Fibroblast of upper back skin (primary cell): ENCODE results near the gene CLEC16A.

ENCODE experiments used
- DNase-seq: peaks from one replicate; pipeline ENCODE4 v3.0.0-alpha.2; 2013

The CLEC16A gene

DNA sequence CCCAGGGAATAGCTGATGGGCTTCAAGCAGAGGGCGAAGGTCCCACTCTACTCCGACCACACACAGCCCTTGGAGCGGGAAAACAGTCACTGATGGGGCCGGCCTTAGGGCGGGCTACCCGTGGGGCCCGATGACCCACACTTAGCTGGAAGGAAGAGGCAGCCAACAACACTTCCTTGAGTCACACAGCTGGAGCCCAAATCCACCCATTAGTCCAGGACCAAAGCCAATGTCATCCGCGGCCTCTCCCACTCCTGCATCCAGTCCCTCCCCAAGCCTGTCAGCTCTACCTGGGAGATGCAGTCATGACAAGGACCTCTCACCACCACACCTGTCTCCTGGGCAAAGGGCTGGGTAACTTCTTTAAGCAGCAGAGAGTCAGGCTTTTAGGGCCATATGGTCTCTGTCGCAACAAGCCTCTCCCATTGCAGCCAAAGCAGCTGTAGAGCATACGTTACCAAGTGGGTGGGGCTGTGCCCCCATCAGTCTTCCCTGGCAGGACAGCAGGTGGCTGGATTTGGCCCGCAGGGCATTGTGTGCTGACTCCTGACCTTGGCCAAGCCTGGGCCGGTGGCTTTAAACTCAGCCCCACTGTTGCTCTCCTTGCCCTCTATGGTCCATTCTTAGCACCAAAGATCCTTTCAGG is 200.9 kb downstream of the CLEC16A start:
- DNase-seq = no peak

DNA sequence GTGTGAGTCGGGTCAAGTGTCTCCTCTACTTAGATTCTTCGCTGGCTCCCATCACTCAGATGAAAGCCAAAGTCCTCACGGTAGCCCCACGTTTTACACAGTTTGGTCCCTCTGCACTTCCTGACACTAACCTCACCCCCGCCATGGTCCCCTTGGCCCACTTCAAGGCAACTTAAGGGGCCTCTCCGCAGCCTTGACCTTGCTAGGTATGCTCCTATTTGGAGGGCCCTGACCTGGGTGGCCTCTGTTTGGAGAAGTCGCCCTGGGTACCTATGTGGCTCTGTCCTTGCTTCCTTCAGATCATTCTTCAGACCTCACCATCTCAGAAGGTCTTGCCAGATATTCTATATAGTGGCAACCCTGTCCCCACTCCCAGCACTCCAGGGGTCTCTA is 201.5 kb downstream of the CLEC16A start:
- DNase-seq = no peak

DNA sequence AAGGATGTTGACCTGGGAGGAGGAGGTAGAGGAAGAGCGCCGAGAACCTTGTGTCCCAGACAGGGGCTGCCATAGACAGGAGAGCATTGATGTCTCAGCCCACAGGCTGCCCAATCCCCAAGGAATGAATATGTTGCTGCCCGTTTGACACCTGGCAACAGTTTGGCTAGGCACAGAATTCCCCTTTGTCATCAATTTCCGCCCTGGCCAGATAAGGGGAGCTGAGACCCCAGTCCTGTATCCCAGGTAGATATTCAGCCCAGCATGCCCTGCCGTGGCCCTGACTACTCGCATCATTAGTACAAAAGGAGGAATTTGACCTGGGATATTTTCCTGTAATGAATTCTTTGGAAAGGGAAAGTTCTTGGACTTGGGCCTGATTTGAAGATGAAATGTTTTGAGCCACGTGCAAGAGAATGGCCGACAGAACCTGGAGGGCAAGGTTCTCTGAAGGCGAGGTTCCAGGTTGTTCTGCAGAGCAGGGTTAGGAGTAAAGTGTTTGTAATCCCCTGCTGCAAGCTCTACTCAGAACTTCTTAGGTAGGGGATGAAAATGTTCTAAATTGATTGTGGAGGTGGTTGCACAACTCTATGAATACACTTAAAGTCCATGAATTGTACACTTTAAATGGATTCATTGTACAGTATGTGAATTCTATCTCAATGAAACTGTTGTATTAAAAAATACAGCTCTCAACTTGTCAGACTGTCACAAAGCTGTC is 202.8 kb downstream of the CLEC16A start:
- DNase-seq = no peak

DNA sequence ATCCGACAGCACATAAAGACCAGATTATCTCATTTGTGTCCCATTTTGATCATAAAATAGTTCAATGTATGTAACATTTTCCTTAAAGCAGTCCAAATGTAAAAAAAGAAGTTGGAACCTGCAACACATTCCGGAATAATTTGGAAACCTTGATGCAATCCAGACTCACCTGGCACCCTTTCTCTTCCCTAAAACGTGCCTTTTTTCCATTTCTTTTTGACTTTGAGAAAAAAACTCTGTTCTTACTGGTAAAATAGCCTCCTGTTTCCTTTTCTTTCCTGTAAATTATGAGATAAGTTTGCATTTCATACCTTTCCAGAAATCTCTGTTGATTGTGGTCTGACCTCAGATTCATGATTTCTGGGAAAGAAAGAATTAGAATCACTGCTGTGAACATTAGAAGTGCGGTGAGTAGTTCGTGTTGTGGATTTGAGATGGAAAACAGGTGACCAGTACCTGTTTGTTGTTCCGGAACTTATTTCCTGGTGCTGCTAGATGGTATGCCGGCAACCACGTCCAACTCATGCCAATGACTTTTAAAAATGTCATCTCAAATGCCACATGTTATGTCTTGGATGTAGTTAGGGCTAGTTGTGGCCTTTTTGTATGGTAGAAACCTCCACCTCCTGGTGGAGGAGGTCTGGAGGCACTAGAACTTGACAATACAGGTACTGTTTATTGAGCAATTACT is 203.5 kb downstream of the CLEC16A start:
- DNase-seq = no peak

DNA sequence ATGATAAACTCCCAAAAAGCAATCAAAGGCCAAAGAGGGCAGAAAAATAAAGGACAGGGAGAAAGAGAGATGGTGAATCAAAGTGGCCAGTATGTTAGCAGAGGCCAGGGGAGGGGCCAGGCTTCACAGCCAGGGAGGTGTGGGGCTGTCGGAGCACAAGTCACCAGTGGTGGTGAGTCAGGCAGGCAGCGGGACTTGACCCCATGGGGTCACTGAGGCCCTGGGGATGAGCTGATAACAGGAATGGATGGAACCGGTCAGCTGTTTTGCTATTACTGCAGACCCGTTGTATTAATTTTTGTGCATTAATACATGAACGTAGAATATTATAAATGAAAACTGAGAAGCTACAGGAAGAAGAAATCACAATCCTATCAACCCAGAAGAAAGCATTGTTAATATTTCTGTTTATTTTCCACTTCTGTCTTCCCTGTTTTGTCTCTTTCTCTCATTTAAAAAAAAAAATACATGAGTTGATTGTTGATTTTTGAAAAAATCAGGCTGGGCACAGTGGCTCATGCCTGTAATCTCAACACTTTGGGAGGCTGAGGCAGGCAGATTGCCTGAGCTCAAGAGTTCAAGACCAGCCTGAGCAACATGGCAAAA is 204.8 kb downstream of the CLEC16A start:
- no peak for DNase-seq

DNA sequence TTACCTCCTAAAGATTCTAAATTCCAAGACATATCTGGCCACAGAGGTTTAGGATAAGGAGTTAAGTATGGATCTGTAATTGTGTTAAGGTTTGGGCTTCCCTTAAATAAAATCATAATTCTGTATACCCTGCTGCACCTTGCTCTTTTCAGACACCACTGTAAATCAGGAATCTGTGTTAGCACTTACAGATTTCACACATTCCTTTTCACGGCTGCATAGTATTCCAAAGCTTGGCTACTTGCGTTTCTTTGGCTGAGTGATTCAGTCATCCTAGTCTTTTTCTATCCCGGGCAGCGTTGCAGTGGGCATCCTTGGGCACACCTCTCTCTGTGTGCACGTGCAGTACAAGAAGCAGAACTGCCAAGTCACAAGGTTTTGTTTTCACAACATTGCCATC is 205.8 kb downstream of the CLEC16A start:
- no peak for DNase-seq

DNA sequence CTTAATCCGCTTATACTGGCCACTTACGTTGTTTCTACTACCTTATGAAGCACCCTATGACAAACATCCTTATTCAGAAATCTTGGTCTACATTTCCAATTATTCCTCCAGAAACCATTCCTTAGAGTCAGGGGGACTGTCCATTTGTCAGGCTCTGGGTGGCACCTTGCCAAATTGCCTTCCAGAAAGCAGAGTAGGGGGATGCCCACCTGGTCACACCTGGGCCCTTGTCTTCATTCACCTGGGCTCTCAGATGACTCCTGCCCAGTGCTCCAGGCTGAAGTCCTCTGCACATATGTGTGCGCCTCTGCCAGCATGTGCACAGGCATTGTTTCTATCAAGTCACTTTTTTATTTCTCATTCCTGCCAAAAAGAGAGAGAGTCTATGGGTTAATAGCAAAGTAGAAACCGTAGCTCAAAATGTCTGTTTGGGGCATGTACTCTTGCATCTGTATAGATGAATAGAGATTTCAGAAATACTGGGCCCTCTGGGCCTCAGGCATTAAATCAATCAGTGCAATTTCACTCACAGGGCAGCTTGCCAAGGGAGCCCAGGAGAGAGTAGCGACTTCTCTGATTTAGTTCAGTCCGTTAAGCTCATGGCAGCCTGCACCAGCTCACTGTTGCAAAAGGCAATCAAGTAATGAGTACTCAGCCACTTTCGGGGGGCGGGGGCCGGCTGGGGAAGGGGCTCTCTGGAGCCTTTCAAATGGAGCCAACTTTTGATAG is 207.0 kb downstream of the CLEC16A start:
- peak; percentile 15 for DNase-seq

DNA sequence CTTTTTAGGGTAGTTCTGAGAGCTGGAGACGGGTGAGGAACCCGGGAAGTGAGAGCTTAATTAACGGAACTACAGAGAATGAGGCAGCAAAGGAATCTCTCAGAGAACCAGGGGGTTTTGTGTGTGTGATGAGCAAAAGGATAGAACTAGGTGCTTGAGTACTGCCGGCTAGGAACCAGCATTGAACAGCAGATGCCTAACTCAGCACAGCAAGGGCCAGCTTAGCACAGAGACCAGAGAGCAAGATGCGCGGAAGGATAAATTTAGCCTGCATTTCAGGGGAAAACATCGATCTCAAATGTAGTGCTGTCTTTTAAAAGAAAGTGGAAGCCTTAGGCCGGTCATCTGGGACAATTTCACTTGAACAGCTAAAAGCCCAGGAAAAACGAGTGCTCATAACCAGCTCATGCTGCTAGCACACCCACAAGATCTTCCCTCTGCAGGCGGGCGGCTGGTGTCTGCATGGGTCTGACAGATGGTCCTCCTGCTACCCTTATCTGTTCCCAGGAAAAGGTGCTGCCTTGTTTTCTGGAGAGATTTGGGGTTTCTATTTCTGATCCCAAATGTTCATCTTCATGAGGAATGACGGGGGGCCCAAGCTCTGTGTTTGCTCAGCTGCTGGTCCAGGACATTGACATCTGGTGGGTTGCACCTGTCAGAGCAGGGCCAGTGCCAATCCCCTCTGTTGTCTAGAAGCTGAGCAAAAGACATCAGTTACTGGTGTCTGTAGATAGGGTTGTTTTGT is 207.7 kb downstream of the CLEC16A start:
- DNase-seq = no peak

DNA sequence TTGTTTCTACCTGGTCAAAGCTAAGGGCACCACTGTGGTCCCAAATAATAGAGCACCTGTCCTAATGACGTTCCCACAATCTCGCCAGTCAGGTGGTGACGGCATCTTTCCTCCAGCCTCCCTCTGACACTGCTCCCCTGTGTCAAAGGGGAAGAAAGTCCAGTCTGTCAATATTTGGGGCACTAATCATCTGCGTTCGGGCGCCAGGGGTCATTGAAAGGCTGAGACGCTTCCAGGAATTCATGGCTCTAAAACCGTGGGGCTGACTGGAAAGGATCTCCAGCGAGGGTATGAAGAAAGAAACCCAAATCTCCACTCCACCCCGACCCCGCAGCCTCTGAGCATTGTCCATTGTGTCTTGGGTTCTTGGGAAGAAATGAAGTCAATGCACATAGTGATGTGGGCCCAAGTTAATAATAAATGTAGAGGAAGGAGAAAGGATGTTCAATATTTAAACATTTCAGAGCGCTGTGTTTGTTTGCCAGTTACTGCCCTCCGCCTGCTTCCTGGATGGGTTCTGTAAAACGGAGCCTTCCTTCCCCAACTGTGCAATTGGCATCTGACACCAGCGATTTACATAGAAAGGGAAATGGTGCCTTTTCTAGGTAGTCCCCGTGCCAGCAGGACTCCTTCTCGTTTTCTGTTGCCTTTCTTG is 208.4 kb downstream of the CLEC16A start:
- DNase-seq = no peak

DNA sequence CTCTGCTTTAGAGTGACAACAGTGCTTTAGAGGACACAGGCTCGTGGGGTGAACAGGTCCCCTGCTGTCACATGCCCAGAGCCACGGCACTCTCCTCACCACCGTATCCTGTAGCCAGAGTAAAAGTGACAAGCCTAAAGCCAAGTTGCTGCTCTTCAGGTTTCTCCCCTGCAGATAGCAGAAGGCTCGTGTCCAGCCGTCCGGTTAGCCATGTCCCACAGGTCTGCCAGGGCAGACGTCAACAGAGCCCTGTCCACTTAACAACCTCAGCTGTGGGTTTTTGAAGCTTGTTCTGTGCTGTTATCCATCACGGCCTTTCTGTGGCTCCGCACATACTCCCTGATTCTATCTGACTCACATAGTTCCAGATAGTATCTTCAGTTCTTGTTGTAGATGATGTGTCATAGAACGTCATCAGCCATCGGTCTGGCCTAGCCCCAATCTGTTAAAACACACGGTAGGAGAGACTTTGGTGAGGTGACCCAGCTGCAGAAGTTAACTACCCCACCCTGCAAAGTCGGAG is 211.0 kb downstream of the CLEC16A start:
- peak; percentile 70 for DNase-seq

DNA sequence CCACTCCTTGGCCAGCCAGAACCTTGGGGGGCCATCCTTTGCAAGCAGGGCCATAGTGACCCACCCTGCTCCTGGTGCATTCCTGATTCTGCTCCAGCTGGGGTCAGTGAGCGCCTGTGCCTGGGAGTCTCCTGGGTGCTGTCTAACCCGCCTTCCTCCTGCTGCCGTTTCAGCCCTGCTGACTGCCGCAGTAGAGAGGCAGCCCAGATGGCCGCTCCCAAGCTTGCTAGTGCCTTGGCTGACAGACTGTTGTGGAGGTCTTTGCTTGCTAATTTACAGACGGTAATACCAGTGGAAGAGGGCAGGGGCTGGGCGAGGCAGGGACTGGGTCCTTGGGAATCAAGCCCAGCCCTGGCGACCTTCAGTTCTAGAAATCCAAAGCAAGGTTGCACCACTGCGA is 212.0 kb downstream of the CLEC16A start:
- DNase-seq = no peak

DNA sequence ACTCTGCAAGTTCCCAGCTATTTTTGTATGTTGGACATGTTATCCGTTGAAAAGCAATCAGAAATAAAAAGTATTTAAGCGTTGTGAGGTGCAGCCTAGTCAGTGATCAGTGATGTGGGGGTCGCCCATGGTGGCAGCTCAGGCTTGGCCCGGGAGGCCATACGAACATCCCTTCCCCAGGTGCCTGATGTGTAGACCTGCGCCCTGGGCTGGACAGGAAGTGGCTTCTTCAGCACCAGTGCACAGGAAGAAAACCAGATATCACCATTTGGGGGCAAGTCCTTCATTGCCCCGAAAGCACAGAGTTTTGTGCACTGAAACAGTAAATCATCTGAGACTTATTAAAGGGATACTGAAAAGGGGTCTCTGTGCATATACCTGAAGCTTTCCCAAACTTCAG is 212.8 kb downstream of the CLEC16A start:
- no peak for DNase-seq

DNA sequence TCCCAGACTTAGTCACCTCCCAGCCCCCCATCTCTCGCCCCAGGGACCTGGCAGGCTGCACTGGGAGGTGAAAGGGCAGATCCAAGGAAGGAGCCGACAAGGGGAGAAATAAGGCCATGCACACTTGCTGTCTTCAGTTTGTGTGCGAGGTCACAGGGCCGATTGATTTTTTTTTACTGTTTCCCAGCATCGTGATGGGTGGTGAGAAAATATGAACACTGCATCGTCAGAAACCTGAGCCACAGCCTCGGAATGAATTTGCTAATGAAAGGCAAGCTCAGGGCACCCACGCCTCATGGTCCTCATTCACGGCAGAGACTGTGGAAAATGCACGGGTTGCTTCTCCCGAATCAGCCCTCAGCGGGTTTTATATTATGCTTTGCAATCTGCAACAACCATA is 213.7 kb downstream of the CLEC16A start:
- no peak for DNase-seq

DNA sequence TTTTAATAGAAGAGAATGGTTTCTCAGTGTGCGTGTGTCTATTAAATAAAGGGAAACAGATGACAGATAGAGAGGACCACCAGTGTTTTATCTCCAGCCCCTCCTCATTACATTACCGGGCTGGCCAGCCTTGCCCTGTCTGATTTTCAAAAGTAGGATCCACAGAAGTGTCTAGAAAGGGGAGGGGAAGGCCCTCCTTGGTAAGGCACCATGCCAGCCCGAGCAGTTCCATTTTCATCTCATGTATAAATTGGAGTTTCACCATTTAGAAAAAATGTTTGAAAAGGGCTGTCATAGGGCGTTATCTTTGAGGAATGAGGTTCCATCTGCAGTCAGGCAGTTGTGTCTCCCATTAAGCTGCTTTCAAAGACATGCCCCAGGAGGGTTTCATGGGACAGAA is 214.9 kb downstream of the CLEC16A start:
- DNase-seq = no peak

DNA sequence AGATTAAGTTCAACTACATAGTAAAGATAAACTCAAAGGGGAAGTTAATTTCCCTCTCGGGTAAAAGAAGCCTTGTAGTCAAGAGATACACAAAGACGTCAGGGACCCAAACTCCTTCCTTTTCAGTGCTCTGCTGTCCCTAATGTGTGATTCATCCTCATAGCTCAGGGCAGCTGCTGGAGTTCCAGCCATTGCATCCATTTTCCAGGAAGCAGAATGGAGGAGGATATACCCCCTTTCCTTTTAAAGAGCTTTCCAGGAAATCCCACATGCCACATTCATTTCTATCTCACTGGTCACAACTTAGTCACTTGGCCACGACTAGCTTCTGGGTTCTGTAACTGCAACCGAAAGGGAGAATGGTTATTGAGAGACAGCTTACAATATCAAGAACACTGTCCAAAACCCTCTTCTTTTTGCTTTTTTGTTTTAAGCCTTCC is 216.3 kb downstream of the CLEC16A start:
- peak; percentile 13 for DNase-seq

DNA sequence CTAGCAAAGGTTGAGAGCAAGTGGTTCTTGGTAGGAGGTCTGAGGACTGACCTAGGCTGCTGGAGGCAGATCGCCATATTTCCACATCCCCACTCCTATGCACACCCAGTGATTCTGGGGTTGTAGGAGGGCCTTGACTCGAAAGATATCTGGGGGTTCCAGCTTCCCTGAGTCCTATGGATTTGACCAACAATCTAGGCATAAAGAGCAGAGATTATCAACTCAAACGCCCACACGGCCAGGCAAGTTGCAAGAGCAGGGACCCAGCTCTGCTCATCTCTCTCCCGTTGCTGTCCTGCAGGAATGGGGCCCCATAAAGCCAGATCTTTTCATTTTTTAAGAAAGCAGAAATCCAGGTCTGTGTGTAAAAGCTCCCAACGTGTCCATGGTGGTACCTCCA is 217.1 kb downstream of the CLEC16A start:
- no peak for DNase-seq

DNA sequence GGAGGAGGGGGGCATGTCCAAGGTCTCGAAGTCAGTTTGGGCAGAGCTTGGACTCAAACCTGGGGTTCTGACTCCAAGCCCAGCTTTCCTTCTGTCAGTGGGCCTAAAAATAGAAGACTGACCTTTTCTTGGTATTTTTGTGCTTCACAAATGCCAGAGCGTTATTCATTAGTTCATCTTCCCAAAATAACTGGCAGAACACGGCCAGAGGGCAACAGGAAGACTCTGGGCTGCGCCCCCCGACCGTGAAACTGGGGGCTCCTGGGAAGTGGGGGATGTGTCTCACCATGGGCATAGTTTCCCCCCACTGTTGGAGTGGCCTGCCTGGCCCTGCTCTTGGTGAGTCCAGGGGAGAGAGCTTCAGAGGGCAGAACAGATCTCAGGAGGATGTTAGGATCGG is 217.6 kb downstream of the CLEC16A start:
- DNase-seq = no peak

DNA sequence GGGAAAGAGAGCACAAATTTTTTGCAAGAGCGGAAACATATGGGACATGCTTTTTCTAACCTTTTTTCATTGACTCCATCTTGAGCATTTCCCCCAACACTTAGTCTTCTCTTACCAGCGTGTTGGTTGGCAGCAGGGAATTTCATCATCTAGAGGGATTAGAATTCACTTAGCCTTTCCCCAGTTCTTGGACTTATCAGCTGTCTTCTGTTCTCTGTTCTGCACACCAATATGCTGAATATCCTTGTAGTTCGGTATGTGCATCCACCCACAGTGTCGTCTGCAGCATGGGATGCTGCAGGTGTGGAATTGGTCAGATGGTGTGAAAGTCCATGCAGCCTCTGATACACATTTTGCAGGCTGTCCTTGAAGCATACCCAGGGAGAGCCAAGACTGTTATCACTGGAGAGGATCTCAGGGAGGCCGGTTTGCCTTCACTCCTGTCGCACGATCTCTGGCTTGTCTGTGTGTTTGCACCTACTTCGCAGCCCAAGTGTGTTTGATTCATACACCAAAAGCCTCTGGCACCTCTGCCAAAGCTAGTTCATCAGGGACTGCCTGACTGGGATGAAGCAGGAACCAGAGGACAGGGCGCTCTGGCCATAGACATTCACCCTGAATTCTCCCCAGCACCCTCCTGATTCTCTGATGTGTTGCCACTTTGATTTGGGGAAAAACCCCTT is 218.4 kb downstream of the CLEC16A start:
- DNase-seq = no peak

DNA sequence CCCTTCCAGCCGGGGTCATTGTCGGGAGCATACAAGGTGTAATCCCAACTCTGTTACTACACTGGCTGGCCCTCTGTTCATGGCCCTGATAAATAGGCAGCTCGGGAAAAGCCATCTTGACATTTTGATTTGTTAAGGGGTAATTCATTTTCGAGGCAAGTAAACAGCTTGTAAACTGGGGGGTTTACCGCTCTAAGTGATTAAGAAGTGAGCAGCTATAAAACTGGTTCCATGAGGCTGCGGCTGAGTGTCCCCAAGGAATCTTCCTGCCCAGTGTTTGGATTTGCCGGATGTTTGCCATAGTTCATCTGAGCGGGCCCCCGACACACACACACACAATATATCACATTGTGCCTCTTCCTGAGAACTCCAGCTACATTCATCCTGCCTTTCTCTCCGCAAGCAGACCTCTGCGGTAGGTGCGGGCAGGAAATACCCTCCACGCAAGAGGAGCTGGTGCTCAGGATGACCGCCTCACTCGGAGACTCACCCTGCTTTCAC is 219.4 kb downstream of the CLEC16A start:
- DNase-seq = no peak

DNA sequence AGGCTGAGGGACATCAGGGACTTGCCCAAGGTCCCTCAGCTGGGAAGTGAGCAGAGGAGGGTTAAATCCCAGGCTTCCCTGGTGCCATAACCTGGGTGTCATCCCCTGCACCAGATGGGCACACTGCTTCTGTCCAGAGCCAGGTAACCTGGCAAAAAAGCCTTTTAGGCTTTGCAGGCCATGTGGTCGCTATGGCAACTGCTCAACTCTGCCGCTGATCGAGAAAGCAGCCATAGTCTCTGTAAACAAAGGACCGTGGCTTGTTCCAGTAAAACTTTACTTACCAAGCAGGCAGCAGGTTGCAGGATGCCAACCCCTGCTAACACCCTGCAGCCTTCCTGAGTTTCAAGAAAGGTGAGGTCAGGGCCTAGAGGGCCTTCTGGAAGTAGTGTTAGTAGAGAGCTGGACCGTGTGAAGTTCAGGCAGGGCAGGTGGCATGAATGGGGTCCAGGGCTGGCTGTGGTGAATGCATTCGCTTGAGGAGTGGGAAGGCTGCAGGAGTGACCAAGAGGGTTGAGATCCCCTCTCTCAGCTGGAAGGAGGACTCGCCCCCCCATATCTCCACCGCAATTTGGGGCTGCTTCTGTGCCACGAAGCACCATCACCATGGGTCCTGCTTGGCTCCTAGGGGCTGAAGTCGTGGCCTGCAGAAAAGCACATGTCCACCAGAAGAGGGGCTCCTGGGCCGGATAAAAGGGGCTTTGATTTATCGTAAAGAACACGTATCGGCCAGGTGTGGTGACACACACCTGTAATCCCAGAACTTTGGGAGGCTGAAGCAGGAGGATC is 220.3 kb downstream of the CLEC16A start:
- no peak for DNase-seq
